Epithelial cell of proximal tubule (primary cell): ENCODE results near the gene RAPGEF1. TPM values are rescaled to one million over a fixed set of nuclear protein-coding genes. Genes with fewer than 3 reads are reported as not detected.

Source experiments
- DNase-seq: peaks from one replicate; pipeline ENCODE4 v3.0.0-alpha.2; 2011; ENCODE audit warnings: low read depth
- H3K4me3 ChIP-seq: 2 replicates; pipeline ENCODE4 v1.5.1; 2011; ENCODE audit warnings: low read depth, mild to moderate bottlenecking, low read length
- CTCF ChIP-seq: conservative IDR thresholded peaks from 2 replicates; pipeline ENCODE4 v1.5.1; 2012; ENCODE audit warnings: low read depth, mild to moderate bottlenecking, low read length
- total RNA-seq: library from RNA; depleted of rRNA; stranded (reverse); fragments of >200 nt; gene quantifications from 2 replicates; pipeline ENCODE4 v1.2.3, GENCODE V29; 2015

The RAPGEF1 gene
- total RNA-seq, 1 donor from 2014 or later = 34.8 TPM

GRCh38 chr9:131641618-131642495 is 98.0 kb downstream of the RAPGEF1 start:
- no peak for TF ChIP-seq CTCF

DNA sequence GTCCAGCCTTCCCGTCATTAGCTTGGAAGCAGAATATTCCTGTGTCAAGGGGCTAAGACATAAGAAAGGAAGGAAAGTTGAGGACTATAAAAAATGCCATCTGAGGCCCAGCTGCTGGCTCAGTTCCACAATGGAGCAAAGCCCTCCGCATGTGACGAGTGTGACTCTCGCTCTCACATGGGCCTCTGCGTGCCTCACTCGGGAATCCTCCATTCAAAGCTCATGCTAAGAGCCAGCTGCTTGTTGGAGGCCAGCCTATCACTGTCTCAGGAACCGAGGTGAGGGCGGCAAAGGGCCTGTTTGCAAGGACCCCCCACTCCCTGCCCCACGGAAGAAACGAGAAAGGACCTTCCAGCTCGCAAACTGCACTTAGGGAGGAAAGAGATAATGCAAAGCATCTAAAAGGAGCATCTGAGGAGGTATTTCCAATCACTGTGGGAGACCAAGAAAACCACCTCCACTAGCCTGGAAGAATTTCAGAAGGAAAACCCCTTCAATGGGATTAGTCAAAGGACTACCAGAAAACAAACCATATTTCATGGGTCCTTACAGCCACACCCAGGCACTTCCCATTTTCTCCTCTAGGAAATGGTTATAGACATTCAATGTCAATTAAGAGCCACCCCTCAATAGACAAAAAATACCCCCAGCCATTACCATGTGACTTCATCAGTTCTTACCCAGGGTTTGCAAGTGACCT is 99.3 kb downstream of the RAPGEF1 start:
- no peak for DNase-seq
- no peak overlapping the region for H3K4me3 ChIP-seq
- no peak for TF ChIP-seq CTCF

More at GRCh38 chr9:131641618-131642495, 98.0 kb downstream of the RAPGEF1 start:
- DNase-seq = no peak
- no peak overlapping the region for H3K4me3 ChIP-seq

GRCh38 chr9:131639769-131640437 is 100.0 kb downstream of the RAPGEF1 start:
- DNase-seq = no peak
- no peak for TF ChIP-seq CTCF
- no peak overlapping the region for H3K4me3 ChIP-seq

GRCh38 chr9:131636593-131636992 is 103.3 kb downstream of the RAPGEF1 start:
- no peak overlapping the region for H3K4me3 ChIP-seq
- DNase-seq = no peak
- TF ChIP-seq CTCF = no peak

DNA sequence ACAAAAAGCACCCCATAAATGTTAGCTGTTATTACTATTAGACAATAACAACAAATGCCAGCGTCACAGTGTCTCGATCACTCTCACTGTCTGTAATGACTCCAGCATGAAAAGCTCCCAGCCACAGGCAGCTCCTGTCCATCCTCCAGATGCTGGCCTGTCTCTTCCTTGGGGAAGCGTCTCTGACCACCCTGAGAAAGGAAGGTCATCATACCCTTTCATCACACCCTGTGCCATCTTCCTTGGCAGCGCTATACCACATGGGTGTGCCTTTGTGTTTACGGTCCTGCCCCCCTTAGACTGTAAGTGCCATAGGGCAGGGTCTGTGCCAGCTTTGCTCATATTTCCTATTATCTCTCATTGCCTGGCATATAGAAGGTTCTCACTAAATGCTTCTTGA is 104.0 kb downstream of the RAPGEF1 start:
- TF ChIP-seq CTCF = no peak
- no peak for DNase-seq

GRCh38 chr9:131635285-131635684 is 104.6 kb downstream of the RAPGEF1 start:
- peak; percentile 23 for TF ChIP-seq CTCF

More for the DNA sequence above, 104.0 kb downstream of the RAPGEF1 start:
- H3K4me3 ChIP-seq = no peak overlapping the region

More at GRCh38 chr9:131635285-131635684, 104.6 kb downstream of the RAPGEF1 start:
- H3K4me3 ChIP-seq = no peak overlapping the region
- DNase-seq = peak; percentile 85
